HepG2 (cell line): Measurements from ENCODE around the gene RPS27A. TPM values are rescaled to one million over a fixed set of nuclear protein-coding genes. Genes with fewer than 3 reads are reported as not detected.

ENCODE experiments used
- ATF7 ChIP-seq, 2 experiments: fragments of 450-650 bp in 1 of 2; sonication (generic) in 1 of 2; formaldehyde crosslinking in 1 of 2; IDR thresholded peaks; 2 replicates each; pipeline versions ENCODE4 v1.4.0 to v1.6.1; 2016 to 2020; ENCODE audit warnings: antibody characterized with exemption in 1 of 2, mild to moderate bottlenecking in 1 of 2, missing genetic modification reagents in 1 of 2
- CREB3 ChIP-seq: sonication (generic); formaldehyde crosslinking; IDR thresholded peaks from 2 replicates; pipeline ENCODE4 v1.5.0; 2020; ENCODE audit warnings: missing genetic modification reagents
- ELF3 ChIP-seq: IDR thresholded peaks from 2 replicates; pipeline ENCODE4 v1.6.1; 2016; ENCODE audit warnings: missing genetic modification reagents, missing compliant biosample characterization
- ETS1 ChIP-seq: sonication (generic); formaldehyde crosslinking; IDR thresholded peaks from 2 replicates; pipeline ENCODE4 v1.4.0; 2020; ENCODE audit warnings: missing genetic modification reagents
- JUN ChIP-seq: sonication (generic); formaldehyde crosslinking; IDR thresholded peaks from 2 replicates; pipeline ENCODE4 v1.4.0; 2020; ENCODE audit warnings: mild to moderate bottlenecking, missing genetic modification reagents
- MAZ ChIP-seq, 2 experiments: sonication (generic) in 1 of 2; formaldehyde crosslinking in 1 of 2; IDR thresholded peaks; 2 replicates each; pipeline versions ENCODE4 v1.5.0 to v1.6.1; 2012 to 2020; ENCODE audit warnings: low read depth in 2 of 2, mild to moderate bottlenecking in 2 of 2, borderline replicate concordance in 1 of 2, improper control_type of control experiment in 1 of 2, low read length in 1 of 2, missing genetic modification reagents in 1 of 2, moderate library complexity in 1 of 2
- MED13 ChIP-seq: sonication (generic); formaldehyde crosslinking; IDR thresholded peaks from 2 replicates; pipeline ENCODE4 v1.5.0; 2020; ENCODE audit warnings: missing genetic modification reagents
- NR1H2 ChIP-seq: sonication (generic); formaldehyde crosslinking; IDR thresholded peaks from 2 replicates; pipeline ENCODE4 v1.8.1; 2022; ENCODE audit warnings: low read depth, missing genetic modification reagents, borderline replicate concordance
- POLR2A ChIP-seq, 2 experiments: IDR thresholded peaks; 2 replicates each; pipeline ENCODE4 v1.6.1; 2011; ENCODE audit warnings: low read depth in 2 of 2, low read length in 2 of 2, mild to moderate bottlenecking in 1 of 2, moderate library complexity in 1 of 2; ENCODE audit not compliant: insufficient read depth in 1 of 2
- TBX2 ChIP-seq: sonication (generic); formaldehyde crosslinking; IDR thresholded peaks from 2 replicates; pipeline ENCODE4 v1.5.0; 2020; ENCODE audit warnings: missing genetic modification reagents, mild to moderate bottlenecking, borderline replicate concordance
- ZFP36 ChIP-seq: fragments of 150-350 bp; IDR thresholded peaks from 2 replicates; pipeline ENCODE4 v1.6.1; 2018; ENCODE audit warnings: borderline replicate concordance, low read length, low read depth; ENCODE audit not compliant: partially characterized antibody
- ZNF101 ChIP-seq: sonication (generic); formaldehyde crosslinking; IDR thresholded peaks from 2 replicates; pipeline ENCODE4 v1.4.0; 2020; ENCODE audit warnings: mild to moderate bottlenecking, low read depth, missing genetic modification reagents, borderline replicate concordance
- ZNF124 ChIP-seq: sonication (generic); formaldehyde crosslinking; IDR thresholded peaks from 2 replicates; pipeline ENCODE4 v1.4.0; 2020; ENCODE audit warnings: missing genetic modification reagents
- ZNF333 ChIP-seq: sonication (generic); formaldehyde crosslinking; IDR thresholded peaks from 2 replicates; pipeline ENCODE4 v1.4.0; 2020; ENCODE audit warnings: mild to moderate bottlenecking, missing genetic modification reagents, borderline replicate concordance
- ZNF678 ChIP-seq: sonication (generic); formaldehyde crosslinking; IDR thresholded peaks from 2 replicates; pipeline ENCODE4 v1.4.0; 2020; ENCODE audit warnings: mild to moderate bottlenecking, missing genetic modification reagents
- ZNF761 ChIP-seq: sonication (generic); formaldehyde crosslinking; conservative IDR thresholded peaks from 2 replicates; pipeline ENCODE4 v1.4.0; 2020; ENCODE audit warnings: mild to moderate bottlenecking, missing genetic modification reagents
- polyA plus RNA-seq, 8 experiments: library from polyadenylated mRNA; depleted of rRNA in 3 of 8; stranded (reverse) in 7 of 8; unstranded in 1 of 8; fragments of >200 nt; fragmentation: Illumina TruSeq in 4 of 8; extraction: Trizol in 4 of 8; gene quantifications; 2 replicates each; pipeline versions ENCODE4 v1.2.1 to v1.2.3, GENCODE V29; 2011 to 2016; ENCODE audit warnings: low read depth in 4 of 8, missing spikeins in 1 of 8, mixed read lengths in 1 of 8; ENCODE audit not compliant: insufficient read depth in 1 of 8
- total RNA-seq, 5 experiments: library from RNA; depleted of rRNA; stranded (reverse); fragments of >200 nt; fragmentation: Illumina TruSeq; extraction: Trizol; gene quantifications; 2 replicates each; pipeline ENCODE4 v1.2.3, GENCODE V29; 2016; ENCODE audit warnings: low read depth in 1 of 5
- TF ChIP-seq, protein P1 (sequence below): sonication (generic); formaldehyde crosslinking; IDR thresholded peaks from 2 replicates; pipeline ENCODE4 v1.4.0; 2020; ENCODE audit warnings: mild to moderate bottlenecking, low read depth, missing genetic modification reagents

Gene RPS27A
- total and polyA plus RNA-seq, 2 of the 13 experiments (the other 11 are each of a cell fraction or from before 2014, with no cell fraction given): 2,779 to 3,269 TPM

- 0 out of 2 replicates have a peak, but pooled peaks have one; percentile 62 for TF ChIP-seq CREB3 (CRISPR knock-in tag)
- 0 out of 2 replicates have a peak, but pooled peaks have one; percentile 6 for TF ChIP-seq TBX2
- TF ChIP-seq NR1H2 (CRISPR knock-in tag): 0 out of 2 replicates have a peak, but pooled peaks have one; percentile 70
- peak; percentile 23; the same call in 1 of the 2 replicates for TF ChIP-seq MED13 (CRISPR knock-in tag)
- no peak for TF ChIP-seq ELF3 (CRISPR knock-in tag)
- 0 out of 2 replicates have a peak, but pooled peaks have one; percentile 52 for TF ChIP-seq ETS1 (CRISPR knock-in tag)
- TF ChIP-seq POLR2A (IDR thresholded peaks at IDR 0.05; ENCODE audit: insufficient read depth in 1 of 2, low read depth in 2 of 2, low read length in 2 of 2): peak in 1 of 2 experiments; percentile 19; a peak in 1 of 4 replicates
- TF ChIP-seq ZNF761 (CRISPR knock-in tag): peak; percentile 46; the same call in 1 of the 2 replicates
- no peak for TF ChIP-seq MAZ (IDR thresholded peaks at IDR 0.05; ENCODE audit: borderline replicate concordance, low read depth, low read length)
- 0 out of 2 replicates have a peak, but pooled peaks have one; percentile 3 for TF ChIP-seq MAZ (CRISPR knock-in tag; IDR thresholded peaks at IDR 0.05; ENCODE audit: low read depth)
- no peak for TF ChIP-seq ZNF333
- TF ChIP-seq ATF7 (IDR thresholded peaks at IDR 0.05): no peak
- peak; percentile 83 for TF ChIP-seq ATF7 (CRISPR knock-in tag; IDR thresholded peaks at IDR 0.05)
- TF ChIP-seq ZNF124: no peak
- peak; percentile 85; the same call in 1 of the 2 replicates for TF ChIP-seq ZNF678 (CRISPR knock-in tag)
- TF ChIP-seq ZFP36: no peak
- TF ChIP-seq ZNF101 (CRISPR knock-in tag): 0 out of 2 replicates have a peak, but pooled peaks have one; percentile 65
- TF ChIP-seq JUN: peak; percentile 24; the same call in 1 of the 2 replicates
- TF ChIP-seq, protein P1, sequence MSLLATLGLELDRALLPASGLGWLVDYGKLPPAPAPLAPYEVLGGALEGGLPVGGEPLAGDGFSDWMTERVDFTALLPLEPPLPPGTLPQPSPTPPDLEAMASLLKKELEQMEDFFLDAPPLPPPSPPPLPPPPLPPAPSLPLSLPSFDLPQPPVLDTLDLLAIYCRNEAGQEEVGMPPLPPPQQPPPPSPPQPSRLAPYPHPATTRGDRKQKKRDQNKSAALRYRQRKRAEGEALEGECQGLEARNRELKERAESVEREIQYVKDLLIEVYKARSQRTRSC (CRISPR knock-in tag): peak; percentile 97; the same call in 1 of the 2 replicates
Measured at GRCh38 chr2:55232863-55233657, 572 bp downstream of the RPS27A start (continued).
